PC-3 (cell line): ENCODE data around the gene GNB5. TPM values are rescaled to one million over a fixed set of nuclear protein-coding genes. Genes with fewer than 3 reads are reported as not detected.

Experiments
- ATAC-seq: fragments of 200-7000 bp; cut with Tn5 transposase; 2 replicates; pipeline ENCODE4 v1.9.1; 2020; ENCODE audit warnings: mild to moderate bottlenecking, moderate library complexity
- BruUV-seq: library from RNA; stranded (reverse); fragments of 400-500 nt; replicated peaks from 2 replicates; lab custom pipeline; 2021; lab: Mats Ljungman, UMichigan
- CTCF ChIA-PET: fragments of 300-600 bp; sonication (Branson Sonifier 250); formaldehyde crosslinking; loops from one replicate; lab custom pipeline; 2022; ENCODE audit warnings: antibody characterized with exemption; lab: Charles Lee
- POLR2A ChIA-PET: fragments of 300-600 bp; sonication (Branson Sonifier 250); formaldehyde crosslinking; loops from one replicate; lab custom pipeline; 2022; ENCODE audit warnings: antibody characterized with exemption; ENCODE audit not compliant: unreplicated experiment; lab: Charles Lee
- DNase-seq: peaks from one replicate; pipeline ENCODE4 v3.0.0-alpha.2; 2015
- H2AFZ ChIP-seq: fragments of 300-600 bp; sonication (generic); 2 replicates; pipeline ENCODE4 v1.6.0; 2016; ENCODE audit warnings: antibody characterized with exemption, low read length
- H3F3A ChIP-seq: fragments of 300-600 bp; sonication (generic); one replicate; pipeline ENCODE4 v1.6.0; 2017; ENCODE audit warnings: antibody characterized with exemption, low read length, control low read depth, mild to moderate bottlenecking; ENCODE audit not compliant: unreplicated experiment
- H3K27ac ChIP-seq: fragments of 300-600 bp; sonication (generic); 2 replicates; pipeline ENCODE4 v1.5.1; 2016; ENCODE audit warnings: mild to moderate bottlenecking, low read length
- H3K27me3 ChIP-seq: fragments of 300-600 bp; sonication (generic); 2 replicates; pipeline ENCODE4 v1.6.1; 2016; ENCODE audit warnings: low read length, mixed read lengths
- H3K36me3 ChIP-seq: fragments of 300-600 bp; sonication (generic); 2 replicates; pipeline ENCODE4 v1.6.1; 2016; ENCODE audit warnings: low read depth, mixed run types, low read length, mixed read lengths
- H3K4me1 ChIP-seq: fragments of 300-600 bp; sonication (generic); 2 replicates; pipeline ENCODE4 v1.5.1; 2016; ENCODE audit warnings: low read length; ENCODE audit not compliant: insufficient read depth
- H3K4me2 ChIP-seq: fragments of 300-600 bp; sonication (generic); 2 replicates; pipeline ENCODE4 v1.6.0; 2016; ENCODE audit warnings: low read length
- H3K4me3 ChIP-seq: fragments of 300-600 bp; sonication (generic); 2 replicates; pipeline ENCODE4 v1.5.1; 2016; ENCODE audit warnings: mild to moderate bottlenecking, low read length, mixed read lengths
- H3K79me2 ChIP-seq: fragments of 300-600 bp; sonication (generic); 2 replicates; pipeline ENCODE4 v1.6.1; 2017; ENCODE audit warnings: low read length, mixed read lengths
- H3K9ac ChIP-seq: fragments of 300-600 bp; sonication (generic); 2 replicates; pipeline ENCODE4 v1.6.0; 2016; ENCODE audit warnings: mild to moderate bottlenecking, low read length
- H3K9me2 ChIP-seq: fragments of 300-600 bp; sonication (generic); replicated peaks from 2 replicates; pipeline ENCODE4 v1.6.1; 2016; ENCODE audit warnings: mixed run types, low read length, mixed read lengths
- H3K9me3 ChIP-seq: fragments of 300-600 bp; sonication (generic); 2 replicates; pipeline ENCODE4 v1.6.1; 2016; ENCODE audit warnings: low read length, mixed read lengths
- H4K20me1 ChIP-seq: fragments of 300-600 bp; sonication (generic); 2 replicates; pipeline ENCODE4 v1.6.1; 2016; ENCODE audit warnings: low read length, mixed read lengths
- EZH2 ChIP-seq: fragments of 300-600 bp; sonication (generic); IDR thresholded peaks from one replicate; pipeline ENCODE4 v1.6.1; 2017; ENCODE audit warnings: antibody characterized with exemption, mild to moderate bottlenecking, low read length; ENCODE audit not compliant: unreplicated experiment
- EZH2phosphoT487 ChIP-seq: fragments of 300-600 bp; sonication (generic); IDR thresholded peaks from 2 replicates; pipeline ENCODE4 v1.6.1; 2018; ENCODE audit warnings: mild to moderate bottlenecking, antibody characterized with exemption, low read length, borderline replicate concordance
- intact Hi-C: fragments of 100-400 bp; cut with micrococcal nuclease; formaldehyde crosslinking; loops from 2 replicates; pipeline ENCODE4 v1.9.0; 2023
- total RNA-seq: library from RNA; depleted of rRNA; stranded (reverse); fragments of >200 nt; gene quantifications from 2 replicates; pipeline ENCODE4 v1.2.3, GENCODE V29; 2014
- TF ChIP-seq, protein P1 (sequence below): fragments of 300-600 bp; sonication (generic); conservative IDR thresholded peaks from 2 replicates; pipeline ENCODE4 v1.5.1; 2017; ENCODE audit warnings: antibody characterized with exemption, low read depth, mild to moderate bottlenecking, low read length

Gene GNB5
- total RNA-seq, 1 experiment from 2014 or later = 49.3 TPM

DNA sequence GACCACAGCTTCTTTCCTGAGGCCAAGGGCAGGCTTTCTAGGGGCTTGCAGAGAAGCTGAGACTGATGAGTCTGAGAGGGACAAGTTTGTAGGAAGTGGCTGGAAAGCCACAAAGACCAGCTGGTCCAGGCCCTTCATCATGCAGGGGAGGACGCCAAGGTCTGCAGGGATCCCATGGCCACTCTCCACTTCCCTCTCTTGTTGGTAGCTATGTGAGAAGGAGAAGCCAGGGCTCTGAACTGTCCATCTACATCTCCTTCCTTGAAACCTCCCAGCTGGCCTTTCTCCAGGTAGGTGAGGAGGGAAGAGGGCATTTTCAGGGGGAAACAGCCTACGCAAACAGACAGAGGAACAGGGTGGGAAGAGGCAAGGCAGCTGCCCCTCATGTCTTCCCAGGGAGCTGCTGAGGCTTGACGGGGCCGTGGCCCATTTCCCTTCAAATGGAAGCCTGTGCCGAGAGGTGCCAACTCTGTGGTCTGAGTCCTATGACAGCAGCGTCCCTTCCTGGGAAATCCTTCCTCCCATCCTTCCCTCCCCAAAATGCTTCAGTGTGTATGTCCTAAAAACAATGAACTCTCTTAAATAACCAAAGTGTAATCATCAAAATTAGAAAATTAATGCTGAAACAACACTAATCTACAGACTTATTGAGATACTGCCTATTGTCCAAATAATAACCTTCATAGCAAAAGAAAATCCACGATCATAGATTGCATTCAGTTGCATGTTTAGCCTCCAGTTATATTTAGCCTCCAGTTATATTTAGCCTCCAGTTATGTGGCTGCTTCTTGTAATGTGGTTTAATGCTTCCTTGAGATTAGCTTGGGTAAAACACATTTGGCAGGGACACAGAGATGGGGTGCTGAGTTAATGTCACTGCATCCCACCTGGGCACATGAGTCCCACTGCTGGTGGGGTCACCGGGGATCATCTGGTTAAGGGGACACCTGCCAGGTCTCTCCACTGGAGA is 36.0 kb downstream of the GNB5 start:
- no peaks in the 10 kb centered on the region for H3K9me2 ChIP-seq
- H3K27ac ChIP-seq = no peak overlapping the region
- H3F3A ChIP-seq = no peaks in the 10 kb centered on the region
- ChIA-PET POLR2A (no interaction called here), CTCF (no interaction called here)
- ATAC-seq = no peak
- no TSS peak for BruUV-seq
- intact Hi-C loops = no loop called here
- H3K36me3 ChIP-seq = no peaks in the 10 kb centered on the region
- no peaks in the 10 kb centered on the region for H3K27me3 ChIP-seq
- H3K9ac ChIP-seq = no peak overlapping the region
- no peak overlapping the region for H3K4me2 ChIP-seq
- H4K20me1 ChIP-seq = no peaks in the 10 kb centered on the region
- DNase-seq = no peak
- TF ChIP-seq EZH2phosphoT487 = no peak
- TF ChIP-seq EZH2 = no peak
- TF ChIP-seq, protein P1, sequence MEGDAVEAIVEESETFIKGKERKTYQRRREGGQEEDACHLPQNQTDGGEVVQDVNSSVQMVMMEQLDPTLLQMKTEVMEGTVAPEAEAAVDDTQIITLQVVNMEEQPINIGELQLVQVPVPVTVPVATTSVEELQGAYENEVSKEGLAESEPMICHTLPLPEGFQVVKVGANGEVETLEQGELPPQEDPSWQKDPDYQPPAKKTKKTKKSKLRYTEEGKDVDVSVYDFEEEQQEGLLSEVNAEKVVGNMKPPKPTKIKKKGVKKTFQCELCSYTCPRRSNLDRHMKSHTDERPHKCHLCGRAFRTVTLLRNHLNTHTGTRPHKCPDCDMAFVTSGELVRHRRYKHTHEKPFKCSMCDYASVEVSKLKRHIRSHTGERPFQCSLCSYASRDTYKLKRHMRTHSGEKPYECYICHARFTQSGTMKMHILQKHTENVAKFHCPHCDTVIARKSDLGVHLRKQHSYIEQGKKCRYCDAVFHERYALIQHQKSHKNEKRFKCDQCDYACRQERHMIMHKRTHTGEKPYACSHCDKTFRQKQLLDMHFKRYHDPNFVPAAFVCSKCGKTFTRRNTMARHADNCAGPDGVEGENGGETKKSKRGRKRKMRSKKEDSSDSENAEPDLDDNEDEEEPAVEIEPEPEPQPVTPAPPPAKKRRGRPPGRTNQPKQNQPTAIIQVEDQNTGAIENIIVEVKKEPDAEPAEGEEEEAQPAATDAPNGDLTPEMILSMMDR = no peak
- H3K4me1 ChIP-seq = no peaks in the 10 kb centered on the region
- H2AFZ ChIP-seq = no peak overlapping the region
- no peaks in the 10 kb centered on the region for H3K79me2 ChIP-seq
- no peak overlapping the region for H3K4me3 ChIP-seq
- H3K9me3 ChIP-seq = no peaks in the 10 kb centered on the region

DNA sequence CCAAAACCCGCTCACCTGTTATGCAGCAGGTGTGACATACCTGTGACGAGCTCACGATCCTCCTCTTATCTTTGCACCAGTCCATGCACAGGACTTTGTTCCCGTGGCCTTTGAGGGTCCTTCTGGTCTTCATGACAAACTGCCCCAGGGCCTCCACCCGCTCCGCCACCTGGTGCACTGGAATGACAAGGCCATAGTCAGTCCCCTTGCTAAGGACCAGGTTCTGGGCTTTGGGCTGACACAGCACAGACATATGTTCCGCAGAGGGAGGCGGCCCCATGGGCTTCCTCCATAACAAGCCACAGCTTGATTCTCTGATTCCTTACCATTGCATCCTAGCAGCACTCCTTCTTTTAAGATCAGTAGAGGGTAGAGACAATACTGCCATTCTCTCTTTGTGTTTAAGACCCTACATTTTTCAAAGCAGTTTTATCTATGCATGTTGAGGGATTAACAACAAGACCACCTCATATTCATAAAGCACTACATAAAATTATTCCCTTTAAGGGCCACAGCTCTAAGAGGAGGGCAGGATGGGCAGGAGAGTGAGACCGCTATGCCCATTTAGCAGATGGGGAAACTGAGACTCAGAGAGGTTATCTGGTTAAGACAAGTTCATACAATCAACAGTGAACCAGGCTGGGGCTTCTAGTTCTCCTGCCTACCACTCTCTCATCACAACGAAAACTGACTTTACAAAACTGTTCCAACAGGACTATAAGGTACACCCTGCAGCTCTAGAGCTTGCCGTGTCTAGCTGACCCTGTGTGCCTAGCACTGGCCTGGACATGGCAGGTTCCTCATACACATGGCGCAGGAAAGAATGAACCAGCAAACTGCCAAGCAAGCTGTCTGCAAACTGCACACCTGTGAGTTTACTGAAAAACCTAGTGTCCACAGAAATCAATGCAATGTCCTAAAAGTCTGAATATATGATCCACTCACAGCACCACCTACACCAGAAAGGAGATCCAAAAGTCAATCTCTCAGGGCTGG is 37.0 kb downstream of the GNB5 start:
- TF ChIP-seq, protein P1 = no peak
- TF ChIP-seq EZH2phosphoT487 = no peak
- TF ChIP-seq EZH2 = no peak
- CTCF ChIA-PET = no interaction called here
- Histone ChIP-seq H3K36me3 (no peaks in the 10 kb centered on the region), H3K4me2 (no peak overlapping the region), H3F3A (no peaks in the 10 kb centered on the region), H3K9ac (no peak overlapping the region), H3K27ac (no peak overlapping the region), H3K27me3 (no peaks in the 10 kb centered on the region), H3K4me1 (no peaks in the 10 kb centered on the region), H4K20me1 (no peaks in the 10 kb centered on the region), H3K79me2 (no peaks in the 10 kb centered on the region), H3K4me3 (no peak overlapping the region), H3K9me3 (no peaks in the 10 kb centered on the region), H2AFZ (no peak overlapping the region), H3K9me2 (no peaks in the 10 kb centered on the region)
- POLR2A ChIA-PET = no interaction called here
- DNase-seq (no peak), ATAC-seq (no peak)
- BruUV-seq = no TSS peak
- intact Hi-C loops = no loop called here
